ENCODE results near the gene SPTB.

DNA sequence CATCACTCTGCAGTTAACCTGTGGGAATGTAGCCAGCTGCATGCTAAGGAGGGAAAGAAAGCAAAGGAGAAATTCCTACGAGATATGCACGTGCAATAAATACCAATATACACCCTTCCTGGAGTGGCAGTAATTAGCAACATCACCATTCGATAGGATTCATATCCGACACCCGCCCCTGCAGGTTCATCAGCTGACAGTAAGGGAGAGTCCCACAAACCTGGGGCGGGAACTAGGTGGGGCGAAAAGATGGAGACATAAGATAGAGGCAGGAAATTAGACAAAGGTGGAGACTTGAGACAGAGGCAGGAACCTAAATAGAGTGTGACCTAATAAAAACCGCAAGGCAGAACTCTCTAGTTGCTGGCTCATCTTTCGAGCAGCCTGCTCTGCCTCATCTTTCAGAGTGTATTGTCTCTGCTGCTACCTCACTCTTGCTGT lies 123.9 kb downstream of the SPTB start:
- TF ChIP-seq, protein P1, sequence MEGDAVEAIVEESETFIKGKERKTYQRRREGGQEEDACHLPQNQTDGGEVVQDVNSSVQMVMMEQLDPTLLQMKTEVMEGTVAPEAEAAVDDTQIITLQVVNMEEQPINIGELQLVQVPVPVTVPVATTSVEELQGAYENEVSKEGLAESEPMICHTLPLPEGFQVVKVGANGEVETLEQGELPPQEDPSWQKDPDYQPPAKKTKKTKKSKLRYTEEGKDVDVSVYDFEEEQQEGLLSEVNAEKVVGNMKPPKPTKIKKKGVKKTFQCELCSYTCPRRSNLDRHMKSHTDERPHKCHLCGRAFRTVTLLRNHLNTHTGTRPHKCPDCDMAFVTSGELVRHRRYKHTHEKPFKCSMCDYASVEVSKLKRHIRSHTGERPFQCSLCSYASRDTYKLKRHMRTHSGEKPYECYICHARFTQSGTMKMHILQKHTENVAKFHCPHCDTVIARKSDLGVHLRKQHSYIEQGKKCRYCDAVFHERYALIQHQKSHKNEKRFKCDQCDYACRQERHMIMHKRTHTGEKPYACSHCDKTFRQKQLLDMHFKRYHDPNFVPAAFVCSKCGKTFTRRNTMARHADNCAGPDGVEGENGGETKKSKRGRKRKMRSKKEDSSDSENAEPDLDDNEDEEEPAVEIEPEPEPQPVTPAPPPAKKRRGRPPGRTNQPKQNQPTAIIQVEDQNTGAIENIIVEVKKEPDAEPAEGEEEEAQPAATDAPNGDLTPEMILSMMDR (optimal IDR thresholded peaks at IDR 0.05 in 1 of 3, IDR thresholded peaks at IDR 0.05 in 1 of 3, conservative IDR thresholded peaks at IDR 0.05 in 1 of 3; ENCODE audit: extremely low read depth in 1 of 3, insufficient read depth in 2 of 3, low read length in 3 of 3) = no peak
- TF ChIP-seq EZH2 (IDR thresholded peaks at IDR 0.05; ENCODE audit: low read length) = no peak

All from keratinocyte (primary cell).